RCC 7860 (cell line): ENCODE data around the gene TRIM62.
"Not testable (repeated sequence)": the region's sequence is repeated elsewhere in the genome, so short reads cannot be mapped to it uniquely, and the experiment has no call there.

Experiments
- DNase-seq: peaks from one replicate; pipeline ENCODE4 v3.0.0-alpha.2; 2015; ENCODE audit warnings: low spot score
- FAIRE-seq: peaks from 2 replicates; lab custom pipeline; 2012; peaks lifted over from hg19 to GRCh38; lab: Jason Lieb, UNC

TRIM62 gene

DNA sequence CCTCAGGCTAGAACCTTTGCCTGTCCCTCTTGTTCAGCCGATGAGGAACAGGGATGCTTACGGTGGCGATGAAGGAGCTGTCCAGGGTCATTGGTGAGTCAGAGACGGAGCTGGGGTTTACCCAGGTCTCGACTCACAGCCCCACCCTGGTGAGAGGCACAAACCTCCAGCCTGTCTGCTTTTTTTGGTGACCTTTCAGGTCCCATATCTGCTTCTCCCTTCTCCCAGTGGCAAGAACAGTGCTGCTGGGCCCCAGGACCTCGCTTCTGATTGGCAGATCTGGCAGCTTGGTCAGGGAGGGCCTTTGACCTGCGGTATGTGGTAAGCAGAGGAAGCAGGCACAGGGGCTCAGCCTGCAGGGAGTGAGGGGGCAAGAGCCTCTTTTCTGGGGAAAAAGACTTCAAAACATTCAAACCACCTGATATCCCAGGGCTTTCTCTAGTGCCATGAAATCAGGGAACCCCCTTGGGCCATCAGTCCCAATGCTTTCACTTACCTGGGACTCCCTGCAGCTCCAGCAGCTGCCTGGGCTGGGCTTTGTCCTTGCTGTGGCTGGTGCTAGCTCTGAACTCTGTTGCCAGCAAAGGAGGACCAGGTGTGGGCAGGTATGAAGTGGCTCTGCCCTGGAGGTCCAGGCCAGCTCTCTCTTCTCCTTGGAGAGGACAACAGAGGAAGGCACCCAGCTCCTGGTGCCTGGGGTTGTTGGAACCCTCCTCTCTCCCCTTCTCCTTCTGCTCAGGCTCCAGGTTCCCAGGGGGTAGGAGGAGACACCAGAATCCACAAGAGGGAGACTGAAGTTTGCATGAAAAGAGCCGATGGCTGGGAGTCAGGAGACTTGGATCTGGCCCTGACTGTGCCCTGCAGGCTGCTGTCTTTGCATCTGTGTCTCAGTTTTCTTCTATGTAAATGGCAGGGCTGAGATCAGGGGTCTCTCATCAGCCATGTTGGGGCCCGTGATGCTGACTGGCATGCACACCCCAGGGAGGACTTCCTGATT is 41.4 kb downstream of the TRIM62 start:
- DNase-seq (no peak), FAIRE-seq (no peak)

DNA sequence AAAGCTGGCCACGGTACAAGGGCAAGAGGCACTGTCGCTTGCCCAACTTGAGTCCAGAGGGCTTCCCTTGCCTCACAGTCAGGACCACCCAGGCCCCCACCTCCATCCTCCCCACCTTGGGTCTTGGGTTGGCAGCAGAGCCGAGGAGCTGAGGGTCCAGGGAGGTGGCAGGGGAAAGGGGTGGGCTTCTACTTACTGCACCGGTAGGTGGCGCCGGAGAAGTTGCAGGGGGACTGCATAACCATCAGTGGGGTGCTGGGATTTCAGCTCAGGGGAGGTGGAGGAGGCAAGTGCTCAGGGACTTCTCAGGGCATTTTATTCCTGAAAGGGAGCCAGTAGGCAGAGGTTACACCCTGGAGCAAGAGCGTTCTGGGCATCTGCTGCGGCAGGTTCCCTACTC is 44.0 kb downstream of the TRIM62 start:
- FAIRE-seq (no peak), DNase-seq (no peak)

- DNase-seq, FAIRE-seq: not testable (repeated sequence)
These were observed 45.8 kb downstream of the TRIM62 start for GRCh38 chr1:33136041-33136440.

GRCh38 chr1:33133478-33134105 is 48.3 kb downstream of the TRIM62 start:
- no peak for FAIRE-seq

DNA sequence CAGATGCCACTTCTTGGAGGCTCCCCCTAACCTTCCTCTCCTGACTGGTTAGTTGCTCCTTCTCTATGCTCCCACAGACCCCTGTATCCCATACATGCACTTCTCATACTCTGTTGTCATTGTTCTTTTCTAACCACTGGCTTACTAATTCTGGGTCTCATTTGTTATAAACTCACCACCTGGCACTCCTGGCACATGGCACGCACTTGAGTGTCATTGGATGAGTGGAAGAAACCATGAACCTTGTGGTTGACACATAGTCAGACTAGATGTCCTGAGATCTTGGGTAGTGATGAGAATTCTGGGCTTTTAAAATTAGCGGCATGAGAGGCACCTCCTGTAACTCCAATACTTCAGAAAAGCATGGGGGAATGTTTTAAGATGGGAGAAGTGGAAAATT is 49.3 kb downstream of the TRIM62 start:
- FAIRE-seq (no peak), DNase-seq (no peak)

More at GRCh38 chr1:33133478-33134105, 48.3 kb downstream of the TRIM62 start:
- DNase-seq, result no peak

DNA sequence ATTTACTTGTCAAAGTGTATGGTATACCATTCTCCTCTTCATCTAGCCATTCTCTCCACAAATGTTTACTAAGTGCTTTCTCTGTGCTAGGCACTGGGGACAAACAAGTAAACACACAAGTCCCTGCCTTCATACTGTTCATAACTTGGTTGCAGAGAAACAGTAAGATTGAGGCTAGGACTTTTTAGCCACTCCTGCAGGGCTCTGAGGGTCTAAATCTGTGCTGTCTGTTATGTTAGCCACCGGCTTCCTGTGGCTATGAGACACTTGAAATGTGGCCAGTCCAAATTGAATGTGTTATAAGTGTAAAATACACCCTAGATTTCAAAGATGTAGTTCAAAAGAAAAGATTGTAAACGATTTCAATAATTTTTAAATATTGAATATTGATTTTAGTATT is 50.7 kb downstream of the TRIM62 start:
- no peak for DNase-seq
- no peak for FAIRE-seq

- FAIRE-seq (no peak), DNase-seq (peak; percentile 36)
These were observed 51.5 kb downstream of the TRIM62 start for GRCh38 chr1:33130297-33130696.

DNA sequence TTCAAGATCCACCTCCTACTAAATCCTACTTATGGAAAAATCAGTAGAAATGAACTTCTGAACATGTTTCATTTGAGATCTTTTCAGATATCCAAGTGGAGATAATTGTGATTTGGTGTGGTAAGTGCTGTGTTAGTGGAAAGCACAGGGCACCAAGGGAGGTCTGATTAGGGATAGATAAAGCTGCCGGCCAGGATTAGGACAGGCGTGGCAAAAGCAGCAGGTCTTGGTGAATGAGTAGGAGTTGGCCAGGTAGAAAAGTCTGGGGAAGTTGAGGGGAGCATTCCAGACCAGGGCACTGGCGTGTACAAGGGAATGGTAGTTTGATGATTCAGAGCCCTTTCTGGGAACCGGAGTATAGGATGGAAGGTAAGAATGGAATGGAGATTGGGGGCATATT is 53.1 kb downstream of the TRIM62 start:
- no peak for DNase-seq
- no peak for FAIRE-seq

DNA sequence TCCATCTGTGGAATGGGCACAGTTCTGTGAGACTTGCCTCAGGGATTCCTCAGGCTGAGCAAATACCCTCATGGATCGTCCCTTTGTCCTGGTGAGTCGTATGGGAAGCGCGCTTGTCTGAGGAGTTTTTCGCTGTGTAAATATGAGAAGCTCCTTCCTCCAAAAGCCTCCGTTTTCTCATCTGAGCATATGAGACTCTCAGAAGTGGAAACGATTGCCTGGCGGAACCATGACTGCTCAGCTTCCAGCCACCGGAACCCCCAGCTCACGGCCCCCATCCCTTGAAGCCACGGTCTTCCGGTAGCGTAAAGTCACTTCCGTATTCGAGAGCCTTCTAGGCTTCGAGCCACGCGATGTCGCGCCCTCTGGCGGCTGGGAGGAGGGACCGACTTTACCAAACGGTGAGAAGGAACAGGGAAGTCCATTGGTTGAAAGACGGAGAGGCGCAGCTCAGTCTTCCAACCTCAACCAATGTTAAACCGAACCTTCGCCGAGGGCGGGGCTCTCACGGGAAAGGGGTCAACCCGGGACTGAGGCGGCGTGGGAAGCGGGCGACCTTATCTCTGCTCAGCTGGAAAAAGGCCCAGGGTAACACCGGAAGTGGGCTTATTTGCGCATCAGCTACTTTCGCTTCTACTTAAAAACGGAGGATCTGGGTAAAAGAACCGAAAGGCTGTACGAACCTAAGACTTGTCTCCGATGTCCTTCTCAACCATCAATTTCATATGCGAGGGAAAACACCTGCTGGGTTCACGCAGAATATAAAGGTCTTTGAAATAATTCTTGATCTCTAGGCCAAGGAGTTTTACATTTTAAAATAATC is 54.6 kb downstream of the TRIM62 start:
- FAIRE-seq, result peak; percentile 90

DNA sequence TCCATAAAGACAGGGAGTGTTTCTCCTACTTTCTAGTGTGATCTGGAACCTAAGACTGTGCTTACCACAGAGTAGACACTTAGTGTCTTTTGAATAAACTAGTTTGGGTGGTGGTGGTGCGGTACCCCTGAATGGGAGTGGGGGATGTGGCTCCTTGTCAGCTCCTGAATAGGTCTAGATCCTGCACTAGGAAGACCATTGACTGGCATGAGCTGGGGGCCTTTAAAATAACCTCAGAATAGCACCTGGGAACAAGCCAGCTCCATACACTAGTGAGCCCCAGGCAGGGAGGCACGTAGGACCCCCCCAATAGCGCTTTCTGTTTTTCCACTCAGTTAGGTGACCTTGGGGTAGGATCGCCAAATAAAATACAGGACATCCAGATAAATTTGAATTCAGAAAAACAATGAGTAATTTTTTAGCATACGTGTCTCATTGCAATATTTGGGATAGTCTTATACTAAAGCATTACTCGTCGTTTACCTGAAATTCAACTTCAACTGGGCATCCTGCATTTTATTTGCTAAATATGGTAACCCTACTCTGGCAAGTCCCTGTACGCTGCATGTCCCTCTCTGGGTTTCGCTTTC is 55.3 kb downstream of the TRIM62 start:
- no peak for FAIRE-seq
- DNase-seq, result no peak

More for the DNA sequence above, 54.6 kb downstream of the TRIM62 start:
- DNase-seq, result peak; percentile 98

DNA sequence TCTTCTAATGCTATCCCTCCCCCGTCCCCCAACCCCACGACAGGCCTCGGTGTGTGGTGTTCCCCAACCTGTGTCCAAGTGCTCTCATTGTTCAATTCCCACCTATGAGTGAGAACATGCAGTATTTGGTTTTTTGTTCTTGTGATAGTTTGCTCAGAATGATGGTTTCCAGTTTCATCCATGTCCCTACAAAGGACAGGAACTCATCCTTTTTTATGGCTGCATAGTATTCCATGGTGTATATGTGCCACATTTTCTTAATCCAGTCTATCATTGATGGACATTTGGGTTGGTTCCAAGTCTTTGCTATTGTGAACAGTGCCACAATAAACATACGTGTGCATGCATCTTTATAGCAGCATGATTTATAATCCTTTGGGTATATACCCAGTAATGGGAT is 57.2 kb downstream of the TRIM62 start:
- FAIRE-seq, DNase-seq: not testable (repeated sequence)

DNA sequence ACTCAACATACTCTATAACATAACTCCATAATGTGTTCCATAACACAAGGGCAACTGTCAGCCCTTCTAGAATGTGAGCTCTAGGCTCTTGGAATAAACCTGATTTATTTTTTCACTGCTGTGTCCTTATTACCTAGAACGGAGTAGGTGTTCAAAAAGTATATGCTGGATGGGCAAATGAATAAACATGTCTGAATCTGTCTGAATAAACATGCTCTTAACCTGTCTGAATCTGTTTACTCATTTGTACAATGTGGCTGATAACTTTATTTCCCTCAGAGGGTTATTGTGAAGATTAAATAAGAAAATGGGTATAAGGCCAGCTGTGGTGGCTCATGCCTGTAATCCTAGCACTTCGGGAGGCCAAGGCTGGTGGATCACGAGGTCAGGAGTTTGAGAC is 58.6 kb downstream of the TRIM62 start:
- DNase-seq (no peak), FAIRE-seq (no peak)

- DNase-seq (no peak), FAIRE-seq (no peak)
These were observed 59.2 kb downstream of the TRIM62 start for GRCh38 chr1:33122483-33123178.

- DNase-seq (no peak), FAIRE-seq (no peak)
These were observed 60.1 kb downstream of the TRIM62 start for GRCh38 chr1:33121728-33122127.

DNA sequence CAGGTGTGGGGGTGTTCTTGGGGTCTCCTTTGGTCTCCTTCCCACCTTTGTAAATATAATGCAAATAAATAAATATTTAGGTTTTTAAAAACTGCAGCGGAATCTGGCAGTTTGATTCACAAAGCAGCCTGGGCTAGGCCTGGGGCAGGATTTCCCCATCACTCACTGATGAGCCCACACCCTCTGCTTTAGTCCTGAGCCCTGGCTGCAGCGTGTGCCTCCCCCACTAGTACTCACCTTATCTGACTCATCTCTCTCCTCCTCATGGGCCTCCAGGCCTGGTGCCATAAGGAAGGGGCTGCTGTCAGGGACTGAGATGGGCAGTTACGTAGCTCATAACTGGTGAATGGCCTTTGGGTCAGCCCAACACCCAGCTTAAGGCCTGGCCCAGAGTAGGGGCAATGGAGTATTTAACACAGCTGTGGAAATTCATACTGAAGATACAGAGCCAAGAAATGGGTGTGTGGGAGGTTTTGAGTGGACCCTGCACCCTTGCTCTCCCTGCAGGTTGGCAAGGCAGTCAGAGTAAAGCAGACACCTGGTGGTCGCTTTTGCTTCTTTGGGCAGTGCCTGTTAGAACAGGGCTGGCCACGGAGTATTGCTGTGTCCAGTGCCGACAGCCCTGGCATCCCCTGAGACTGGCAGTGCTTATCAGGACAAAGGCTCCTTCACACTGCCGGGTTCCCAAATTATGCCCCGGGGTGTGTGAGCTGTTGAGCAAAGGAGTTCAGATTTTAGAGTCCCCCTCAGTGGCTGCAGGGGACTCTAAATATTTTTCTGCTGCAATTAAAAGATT is 61.2 kb downstream of the TRIM62 start:
- FAIRE-seq (peak; percentile 75), DNase-seq (peak; percentile 77)

DNA sequence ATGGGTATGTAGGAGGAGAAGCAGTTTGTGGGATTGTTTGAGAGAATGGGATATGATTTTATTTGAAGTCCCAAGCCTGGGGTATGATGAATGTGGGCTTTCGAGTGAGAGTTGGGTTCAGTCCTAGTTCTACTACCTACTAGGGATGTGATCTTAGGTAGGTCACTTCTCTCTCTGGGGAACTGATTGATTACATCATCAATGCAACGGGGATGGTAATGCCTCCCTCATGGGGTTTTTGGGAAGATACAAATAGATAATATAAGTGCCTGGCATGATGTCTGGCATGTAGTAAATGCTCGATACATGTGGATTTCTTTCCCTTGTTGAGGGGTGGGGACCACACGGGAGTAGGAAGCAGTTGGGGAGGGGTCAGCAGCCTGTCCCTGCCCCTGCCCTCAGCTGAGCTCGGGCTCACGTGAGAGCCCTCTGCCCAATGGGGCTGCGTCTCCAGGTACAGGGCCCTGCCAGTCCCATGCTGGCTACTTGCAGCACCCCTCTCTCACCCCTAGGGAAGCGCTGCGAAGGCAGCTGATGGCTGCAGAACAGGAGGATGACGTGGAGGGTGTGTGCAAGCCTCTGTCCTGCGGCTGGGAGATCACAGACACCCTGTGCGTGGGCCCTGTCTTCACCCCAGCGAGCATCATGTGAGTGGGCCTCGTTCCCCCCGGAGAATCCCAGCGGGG is 62.2 kb downstream of the TRIM62 start:
- no peak for DNase-seq
- no peak for FAIRE-seq

DNA sequence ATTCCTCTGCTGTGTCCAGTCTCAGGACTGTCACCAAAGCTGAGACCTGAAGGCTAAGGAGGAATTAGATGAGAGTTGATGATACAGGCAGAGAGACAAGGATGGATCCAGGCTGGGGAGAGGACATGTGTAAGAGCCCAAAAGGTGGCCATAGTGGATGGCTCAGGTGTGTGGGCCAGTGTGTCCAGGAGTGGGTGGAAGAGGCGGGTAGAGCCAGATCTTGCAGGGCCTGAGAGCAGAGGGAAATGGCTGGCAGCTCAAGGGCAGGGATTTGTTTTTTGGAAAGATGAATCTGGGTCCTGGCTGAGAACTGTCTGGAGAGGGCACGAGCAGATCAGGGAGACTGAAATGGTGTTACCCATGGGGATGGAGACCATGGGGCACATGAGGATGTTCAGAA is 62.8 kb downstream of the TRIM62 start:
- no peak for FAIRE-seq

GRCh38 chr1:33118274-33118673 is 63.6 kb downstream of the TRIM62 start:
- no peak for FAIRE-seq
- no peak for DNase-seq

More for the DNA sequence above, 62.8 kb downstream of the TRIM62 start:
- DNase-seq, result no peak
